KOPT-K1 (cell line): ENCODE data around the gene TDRD12.
"Not testable (repeated sequence)": the region's sequence is repeated elsewhere in the genome, so short reads cannot be mapped to it uniquely, and the experiment has no call there.

Experiments used
- H3K27ac ChIP-seq: fragments of 200-600 bp; sonication (generic); 2 replicates; pipeline ENCODE4 v1.5.1; 2016; ENCODE audit warnings: antibody characterized with exemption, mild to moderate bottlenecking, low read depth, low read length; ENCODE audit not compliant: poor library complexity, severe bottlenecking
- H3K36me3 ChIP-seq: fragments of 200-600 bp; sonication (generic); 2 replicates; pipeline ENCODE4 v1.5.1; 2017; ENCODE audit warnings: antibody characterized with exemption, mild to moderate bottlenecking, low read length, moderate library complexity; ENCODE audit not compliant: insufficient read depth
- H3K9me3 ChIP-seq: fragments of 200-600 bp; sonication (generic); 2 replicates; pipeline ENCODE4 v1.5.1; 2017; ENCODE audit warnings: antibody characterized with exemption, low read length, mild to moderate bottlenecking; ENCODE audit not compliant: insufficient read depth, poor library complexity, severe bottlenecking

The TDRD12 gene

DNA sequence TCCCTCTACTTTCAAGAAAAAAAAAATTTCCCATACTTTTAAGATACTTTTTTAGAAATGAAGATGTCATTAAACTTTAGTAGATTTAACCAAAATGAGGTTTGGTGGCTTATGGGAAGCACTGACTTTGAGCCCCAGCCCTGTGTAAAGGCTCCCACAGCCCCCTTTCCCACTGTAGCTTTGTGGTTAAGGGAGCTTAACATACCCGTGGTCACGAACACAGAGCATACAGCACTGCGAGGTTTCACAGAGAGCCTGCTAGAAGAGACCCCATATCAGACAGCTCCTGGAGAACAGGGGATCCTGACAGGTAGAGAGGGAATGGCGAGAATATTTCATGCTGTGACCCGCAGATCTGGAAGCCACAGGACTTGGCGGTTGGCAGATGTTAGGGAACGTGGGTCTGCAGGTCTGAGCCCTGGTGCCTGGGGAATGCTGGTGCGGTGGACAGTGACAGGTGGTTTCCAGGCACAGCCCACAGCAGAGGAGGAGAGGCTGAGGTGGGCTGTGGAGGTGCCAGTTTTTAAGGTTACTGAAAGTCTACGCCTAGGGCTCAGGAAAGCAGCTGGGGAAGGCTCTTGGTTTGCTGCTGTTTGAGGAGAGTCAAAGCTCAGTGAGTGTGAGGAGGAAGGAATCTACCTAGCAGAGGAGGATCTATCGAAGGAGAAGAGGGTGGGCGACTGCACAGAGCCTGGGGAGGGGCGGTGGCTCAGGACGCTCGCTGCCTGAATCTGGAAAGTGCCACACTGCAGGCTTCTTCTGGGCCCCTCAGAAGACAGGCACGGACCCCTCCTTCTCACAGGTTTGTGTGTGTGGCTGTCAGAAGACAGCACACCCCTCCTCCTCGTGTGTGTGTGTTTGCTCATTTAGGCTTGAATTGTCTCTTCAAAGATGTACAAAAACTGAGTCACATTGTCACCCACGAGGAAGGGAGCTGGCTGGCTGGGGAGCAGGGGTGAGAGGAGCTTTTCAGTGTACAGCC is 100.1 kb downstream of the TDRD12 start:
- Histone ChIP-seq H3K9me3 (no peaks in the 10 kb centered on the region), H3K27ac (no peak overlapping the region), H3K36me3 (no peaks in the 10 kb centered on the region)

DNA sequence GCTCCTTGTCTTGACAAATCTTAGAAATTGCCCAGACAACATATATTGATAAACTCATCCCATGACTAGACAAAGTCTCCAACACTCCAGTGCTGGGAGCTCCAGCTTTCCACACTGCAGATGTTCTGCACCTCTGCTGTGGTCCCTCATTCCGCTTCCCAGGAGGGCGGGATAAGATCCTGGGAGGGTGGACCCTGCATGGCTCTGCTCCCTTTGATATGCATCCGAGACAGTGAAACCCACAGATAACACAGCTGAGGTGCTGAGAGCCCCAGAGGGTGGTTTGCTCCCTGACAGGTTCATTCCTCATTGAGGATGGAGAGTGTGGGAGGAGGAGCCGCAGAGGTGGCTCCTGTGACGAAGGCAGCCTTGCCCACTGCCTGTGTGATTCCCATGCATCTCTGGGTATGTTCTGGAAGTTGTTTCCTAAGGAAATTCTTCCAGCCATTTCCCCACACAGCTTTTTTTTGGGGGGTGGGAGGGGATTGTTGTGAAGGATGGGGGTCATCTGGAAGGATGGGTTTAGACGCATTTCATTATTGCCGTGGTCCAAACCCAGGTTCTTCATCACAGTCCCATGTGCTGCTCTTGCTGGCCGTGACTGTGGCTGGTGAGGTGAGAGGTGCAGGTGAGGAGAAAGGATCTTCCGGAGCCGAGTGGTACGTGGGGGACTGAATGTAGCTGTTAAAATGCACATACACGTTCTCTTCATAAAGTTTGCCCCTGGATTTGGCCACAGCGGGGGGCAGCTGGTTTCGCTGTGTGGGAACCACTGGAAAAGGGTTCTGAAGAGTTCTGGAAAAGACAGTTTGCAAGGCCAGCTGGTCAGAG is 103.6 kb downstream of the TDRD12 start:
- no peak overlapping the region for H3K27ac ChIP-seq
- no peaks in the 10 kb centered on the region for H3K9me3 ChIP-seq
- H3K36me3 ChIP-seq = no peaks in the 10 kb centered on the region

DNA sequence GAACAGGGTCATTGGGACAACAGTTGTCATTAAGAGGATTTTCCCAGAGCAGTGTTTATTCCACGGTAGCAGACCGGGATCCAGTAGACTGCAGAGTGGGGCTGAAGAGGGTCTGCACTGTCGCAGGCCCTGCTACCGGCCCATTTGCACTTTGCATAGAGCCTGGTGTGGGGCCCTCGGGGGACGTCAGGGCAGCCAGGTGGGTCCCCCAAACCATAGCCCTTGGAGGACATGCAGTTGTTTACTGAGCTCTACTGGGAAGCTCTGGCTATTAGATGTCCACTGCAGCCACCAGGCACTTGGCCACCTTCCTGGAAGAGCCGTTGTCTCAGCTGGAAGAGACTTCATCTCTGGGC is 104.2 kb downstream of the TDRD12 start:
- Histone ChIP-seq H3K27ac (no peak overlapping the region), H3K36me3 (no peaks in the 10 kb centered on the region), H3K9me3 (no peaks in the 10 kb centered on the region)

DNA sequence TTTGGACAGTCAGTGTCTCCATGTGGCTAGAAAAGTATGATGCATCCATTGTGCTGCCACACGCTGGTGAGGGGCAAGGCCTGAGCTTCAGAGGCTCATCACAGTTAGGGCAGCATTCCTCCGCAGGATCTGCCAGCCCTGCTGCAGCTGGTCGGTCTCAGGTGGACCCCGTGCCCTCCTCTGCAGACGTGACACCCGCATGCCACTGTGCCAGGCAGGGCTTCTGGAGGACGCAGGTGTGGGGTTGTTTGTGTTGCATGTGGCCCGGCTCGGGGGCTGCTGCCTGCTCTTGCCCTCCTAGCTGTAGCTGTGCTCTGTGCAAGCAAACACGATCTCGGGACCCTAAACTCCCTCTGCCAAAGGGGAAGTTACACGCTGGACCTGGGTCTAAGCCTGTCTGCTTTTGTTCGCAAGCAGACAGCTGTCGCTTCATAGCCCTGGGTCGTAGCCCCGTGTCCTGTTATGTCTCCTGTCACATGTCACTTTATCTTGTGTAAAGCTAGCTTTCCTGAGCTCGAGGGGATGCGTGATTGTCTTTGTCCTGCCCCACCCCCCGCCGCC is 104.7 kb downstream of the TDRD12 start:
- no peaks in the 10 kb centered on the region for H3K9me3 ChIP-seq
- no peaks in the 10 kb centered on the region for H3K36me3 ChIP-seq
- no peak overlapping the region for H3K27ac ChIP-seq

DNA sequence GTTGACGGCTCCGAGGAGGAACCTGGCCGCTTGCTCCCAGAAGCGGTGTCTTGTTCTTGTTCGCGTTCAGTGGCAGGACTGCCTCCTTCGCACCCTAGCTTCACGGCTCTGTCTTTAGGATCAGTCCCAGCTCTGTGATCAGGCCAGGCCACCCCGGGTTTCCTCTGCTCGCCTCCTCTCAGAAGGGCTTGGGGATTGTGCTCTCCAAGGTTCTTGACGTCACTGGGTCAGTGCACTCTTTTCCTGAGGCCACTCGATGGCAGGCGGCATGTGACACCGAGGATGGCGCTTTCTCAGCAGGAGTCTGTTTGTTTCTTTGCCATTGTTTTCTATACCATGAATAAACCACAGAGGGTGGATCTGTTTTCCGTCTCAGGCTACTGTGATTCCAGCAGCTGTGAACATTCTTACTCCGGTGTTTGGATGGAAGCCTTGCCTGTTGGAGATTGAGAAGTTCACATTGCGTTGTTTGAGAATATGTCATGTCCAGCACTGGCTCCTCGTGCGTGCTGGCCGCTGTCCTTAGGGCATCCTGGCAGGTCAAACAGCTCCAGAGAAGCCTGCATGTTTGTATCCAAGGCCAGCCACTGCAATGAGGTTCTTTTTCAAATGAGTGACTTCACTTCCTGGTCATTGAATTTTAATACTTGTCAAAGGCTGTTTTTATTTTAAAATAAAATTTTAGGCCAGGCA is 105.5 kb downstream of the TDRD12 start:
- Histone ChIP-seq H3K36me3 (no peaks in the 10 kb centered on the region), H3K27ac (no peak overlapping the region), H3K9me3 (no peaks in the 10 kb centered on the region)

DNA sequence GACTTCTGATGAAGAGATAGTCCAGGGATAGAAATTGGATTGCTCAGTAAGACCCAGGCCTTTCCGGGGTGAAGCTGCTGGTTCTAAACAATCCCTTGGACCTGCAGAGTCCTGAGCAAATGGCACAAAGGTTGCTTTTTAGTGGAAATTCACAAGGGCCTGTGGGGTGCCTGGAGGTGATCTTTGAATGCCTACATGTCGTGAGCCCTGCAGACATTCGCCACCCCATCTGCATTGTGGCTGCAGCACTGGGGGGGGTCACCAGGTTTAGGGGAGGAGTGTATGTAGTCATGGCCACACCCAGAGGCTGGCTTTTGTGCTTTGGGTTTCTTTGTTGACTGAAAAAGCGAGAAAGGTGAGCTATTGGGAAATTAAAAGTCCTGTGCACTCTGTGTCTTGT is 108.6 kb downstream of the TDRD12 start:
- H3K9me3 ChIP-seq = no peaks in the 10 kb centered on the region
- no peaks in the 10 kb centered on the region for H3K36me3 ChIP-seq
- no peak overlapping the region for H3K27ac ChIP-seq

DNA sequence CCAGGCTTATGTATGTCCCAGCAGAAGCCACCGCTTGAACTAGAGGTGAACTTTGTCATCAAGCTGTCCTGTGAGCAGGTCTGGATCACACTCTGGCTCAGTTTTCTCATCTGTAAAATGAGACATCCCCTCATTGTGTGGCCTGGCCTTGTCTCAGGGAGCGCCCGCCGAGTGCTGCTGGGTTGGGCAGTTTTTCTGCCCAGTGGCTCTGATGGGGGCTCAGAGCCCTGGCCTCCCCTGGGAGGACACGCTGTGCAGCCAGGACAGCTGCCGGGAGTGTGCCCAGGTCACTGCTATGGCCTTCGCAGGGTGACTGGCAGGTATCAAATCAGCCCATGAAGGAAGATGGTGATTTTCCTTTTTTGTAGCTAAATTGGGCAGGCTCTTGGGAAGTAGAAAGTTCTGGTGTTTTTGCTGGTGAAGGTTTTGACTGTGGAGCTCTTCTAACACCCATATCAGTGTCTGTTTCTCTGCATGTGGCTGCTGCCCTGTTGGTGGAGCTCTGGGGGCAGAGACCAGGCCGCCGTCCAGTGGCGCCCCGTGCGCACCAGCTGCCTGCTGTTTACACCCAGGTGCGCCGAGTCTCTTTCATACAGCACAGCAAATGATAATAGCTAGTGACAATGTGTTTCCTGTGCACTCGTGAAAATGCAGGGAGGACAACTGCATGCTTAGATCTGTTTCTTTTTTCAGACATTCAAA is 109.2 kb downstream of the TDRD12 start:
- Histone ChIP-seq H3K27ac (no peak overlapping the region), H3K9me3 (no peaks in the 10 kb centered on the region), H3K36me3 (no peaks in the 10 kb centered on the region)

DNA sequence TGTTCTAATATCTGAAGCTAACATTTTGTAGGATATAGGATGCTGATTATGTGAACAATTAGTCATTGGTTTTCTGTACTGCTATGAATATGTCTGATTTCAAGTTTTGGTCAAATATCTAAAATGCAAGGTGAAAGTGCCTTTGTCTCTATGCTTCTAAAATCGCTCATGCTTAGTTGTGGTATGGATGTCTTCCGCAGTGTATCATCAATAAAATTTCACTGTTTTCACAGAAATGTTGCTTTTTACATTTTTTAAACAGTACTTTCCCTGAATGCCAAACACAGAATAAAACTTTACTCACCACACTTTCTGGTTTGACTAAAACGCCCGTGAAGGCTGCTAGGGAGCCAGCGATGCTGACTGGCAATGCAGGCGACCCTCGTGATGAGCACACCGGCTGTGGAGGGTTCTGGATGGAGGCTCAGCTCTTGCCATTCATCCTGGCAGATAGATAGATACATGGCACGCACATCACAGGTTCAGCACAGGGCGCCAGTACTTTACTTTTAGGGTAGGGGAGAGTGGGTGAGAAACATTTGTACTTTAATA is 109.9 kb downstream of the TDRD12 start:
- H3K36me3 ChIP-seq = no peaks in the 10 kb centered on the region
- no peaks in the 10 kb centered on the region for H3K9me3 ChIP-seq
- no peak overlapping the region for H3K27ac ChIP-seq

DNA sequence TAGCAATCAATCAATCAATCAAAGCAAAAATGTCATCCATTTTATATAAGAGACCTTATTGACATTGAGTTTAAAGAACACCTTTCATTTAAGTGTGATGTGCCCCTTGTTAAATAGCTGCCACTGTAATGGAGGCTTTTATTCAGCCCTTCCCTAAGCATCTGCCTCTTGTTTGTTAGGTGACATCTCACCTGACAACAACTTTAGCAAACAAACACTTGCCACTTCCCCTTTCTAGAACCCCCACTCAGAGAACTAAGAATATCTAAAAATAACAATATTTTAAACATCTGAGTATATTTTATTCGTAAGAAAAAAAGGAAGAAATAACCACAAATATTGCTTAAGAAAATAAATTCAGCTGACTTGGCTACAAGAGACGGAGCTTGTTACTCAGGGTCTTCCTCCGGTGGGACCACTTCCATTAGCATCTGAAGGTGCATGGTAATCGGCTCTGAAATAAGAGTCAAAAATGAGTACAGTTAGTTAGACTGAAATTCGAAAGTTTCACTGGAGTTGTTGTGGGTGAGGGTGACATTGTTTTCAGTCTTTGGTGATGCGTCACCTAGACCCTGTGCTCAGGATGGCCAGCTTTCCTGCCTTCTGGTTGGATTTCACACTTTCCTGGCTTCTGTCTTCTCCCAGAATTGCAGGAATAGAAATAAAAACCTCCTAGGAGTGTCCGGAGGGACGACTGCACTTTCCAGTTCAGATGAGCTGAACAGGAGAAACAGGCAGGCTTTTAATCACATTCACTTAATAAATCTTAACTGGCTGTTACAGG is 110.9 kb downstream of the TDRD12 start:
- Histone ChIP-seq H3K27ac (no peak overlapping the region), H3K9me3 (no peaks in the 10 kb centered on the region), H3K36me3 (no peaks in the 10 kb centered on the region)

DNA sequence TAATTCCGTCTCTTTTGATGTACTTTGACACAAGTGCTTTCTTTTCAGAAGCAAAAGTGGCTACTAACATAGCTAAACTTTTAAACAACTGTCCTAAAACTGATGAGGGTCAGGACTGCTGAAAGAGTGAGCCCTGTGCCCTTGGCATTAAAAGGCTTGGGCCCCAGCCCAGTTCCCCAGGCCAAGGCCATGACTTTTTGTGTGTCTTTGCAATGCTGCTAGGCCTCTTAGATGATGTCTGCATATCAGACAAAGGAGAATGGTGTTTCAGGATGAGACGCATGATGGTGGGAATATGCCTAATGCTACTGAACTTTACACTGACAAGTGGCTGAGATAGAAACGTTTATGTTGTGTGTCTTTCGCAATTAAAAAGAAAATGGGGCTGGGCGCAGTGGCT is 112.0 kb downstream of the TDRD12 start:
- H3K9me3 ChIP-seq = no peaks in the 10 kb centered on the region
- H3K36me3 ChIP-seq = no peaks in the 10 kb centered on the region
- no peak overlapping the region for H3K27ac ChIP-seq

DNA sequence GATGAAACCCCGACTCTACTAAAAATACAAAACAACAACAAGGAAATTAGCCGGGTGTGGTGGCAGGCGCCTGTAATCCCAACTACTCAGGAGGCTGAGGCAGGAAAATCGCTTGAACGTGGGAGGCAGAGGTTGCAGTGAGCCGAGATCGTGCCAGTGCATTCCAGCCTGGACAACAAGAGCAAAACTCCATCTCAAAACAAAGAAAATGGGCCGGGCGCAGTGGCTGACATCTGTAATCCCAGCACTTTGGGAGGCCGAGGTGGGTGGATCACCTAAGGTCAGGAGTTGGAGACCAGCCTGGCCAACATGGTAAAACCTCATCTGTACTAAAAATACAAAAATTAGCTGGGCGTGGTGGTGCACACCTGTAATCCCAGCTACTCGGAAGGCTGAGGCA is 112.5 kb downstream of the TDRD12 start:
- not testable (repeated sequence) for H3K27ac ChIP-seq, H3K9me3 ChIP-seq, H3K36me3 ChIP-seq

DNA sequence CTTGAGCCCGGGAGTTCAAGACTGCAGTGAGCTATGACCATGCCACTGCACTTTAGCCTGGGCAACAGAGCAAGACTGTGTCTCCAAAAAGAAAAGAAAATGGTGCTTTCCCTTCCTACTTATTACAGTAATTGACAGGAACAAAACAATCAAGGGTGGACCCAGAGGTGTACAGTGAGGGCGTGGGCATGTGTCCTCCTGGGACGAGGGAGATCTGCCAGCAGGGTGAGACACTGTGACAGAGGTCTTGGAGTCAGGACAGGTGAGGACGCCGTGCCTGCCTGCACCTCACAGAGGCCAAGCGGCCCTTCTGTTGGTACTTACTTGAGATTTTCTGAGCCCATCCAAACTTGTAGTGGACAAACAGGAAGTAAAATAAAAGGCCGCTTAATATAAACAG is 113.3 kb downstream of the TDRD12 start:
- not testable (repeated sequence) for H3K9me3 ChIP-seq, H3K36me3 ChIP-seq, H3K27ac ChIP-seq

DNA sequence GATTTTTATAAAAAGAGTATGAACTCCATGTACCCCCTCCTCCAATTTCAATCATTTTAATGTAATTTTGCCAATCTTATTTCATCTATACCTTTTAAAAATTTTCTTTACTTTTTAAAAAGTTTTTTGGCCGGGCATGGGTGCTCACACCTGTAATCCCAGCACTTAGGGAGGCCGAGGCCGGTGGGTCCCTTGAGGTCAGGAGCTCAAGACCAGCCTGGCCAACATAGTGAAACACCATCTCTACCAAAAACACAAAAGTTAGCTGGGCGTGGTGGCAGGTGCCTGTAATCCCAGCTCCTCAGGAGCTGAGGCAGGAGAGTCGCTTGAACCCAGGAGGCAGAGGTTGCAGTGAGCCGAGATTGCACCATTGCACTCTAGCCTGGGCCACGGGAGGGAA is 113.8 kb downstream of the TDRD12 start:
- H3K36me3 ChIP-seq, H3K27ac ChIP-seq, H3K9me3 ChIP-seq: not testable (repeated sequence)

DNA sequence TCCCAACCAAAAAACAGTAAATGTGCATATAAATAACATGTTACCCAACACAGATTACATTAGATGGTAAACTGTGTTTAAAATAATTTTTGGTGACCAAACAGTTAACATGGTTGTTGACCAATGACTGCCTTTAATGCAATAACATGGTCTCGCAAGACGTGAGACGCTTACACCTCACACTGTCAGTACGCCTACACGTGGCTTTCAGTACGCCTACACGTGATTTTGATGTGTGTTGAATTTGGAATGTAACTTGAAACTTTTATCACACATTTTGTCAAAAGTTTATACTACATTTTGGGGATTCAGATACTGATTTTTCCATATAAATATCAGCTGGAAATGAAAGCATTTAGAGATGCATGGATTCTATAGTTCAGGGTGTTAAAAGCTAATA is 118.0 kb downstream of the TDRD12 start:
- Histone ChIP-seq H3K9me3 (peaks cover 23% of the 10 kb centered on the region), H3K36me3 (no peaks in the 10 kb centered on the region), H3K27ac (no peak overlapping the region)
